Caco-2 (cell line): ENCODE measurements around the gene MYL2. TPM values are rescaled to one million over a fixed set of nuclear protein-coding genes. Genes with fewer than 3 reads are reported as not detected.

Experiments used
- BruUV-seq: library from RNA; stranded (reverse); fragments of 400-500 nt; replicated peaks from 2 replicates; lab custom pipeline; 2021; lab: Mats Ljungman, UMichigan
- CTCF ChIA-PET: fragments of 300-600 bp; sonication (Branson Sonifier 250); formaldehyde crosslinking; loops from one replicate; lab custom pipeline; 2022; ENCODE audit warnings: antibody characterized with exemption; lab: Charles Lee
- POLR2A ChIA-PET: fragments of 300-600 bp; sonication (Branson Sonifier 250); formaldehyde crosslinking; loops from one replicate; lab custom pipeline; 2022; ENCODE audit warnings: antibody characterized with exemption; lab: Charles Lee
- DNase-seq, 2 experiments: peaks; one replicate each; pipeline versions ENCODE4 v3.0.0 to v3.0.0-alpha.2; 2020 to 2022
- H3K27me3 ChIP-seq: replicated peaks from 2 replicates; pipeline ENCODE4 v1.6.0; 2011; ENCODE audit warnings: low read length; ENCODE audit not compliant: control insufficient read depth, insufficient read depth
- H3K36me3 ChIP-seq: 2 replicates; pipeline ENCODE4 v1.5.1; 2011; ENCODE audit warnings: low read length; ENCODE audit not compliant: control insufficient read depth, insufficient read depth
- H3K4me1 ChIP-seq: fragments of 250-450 bp; sonication (Bioruptor Pico); 2 replicates; pipeline ENCODE4 v1.5.1; 2020; ENCODE audit warnings: mild to moderate bottlenecking
- H3K4me3 ChIP-seq: 2 replicates; pipeline ENCODE4 v1.5.1; 2011; ENCODE audit warnings: low read depth, mild to moderate bottlenecking, control low read depth, low read length
- H3K9me3 ChIP-seq: fragments of 250-450 bp; sonication (Bioruptor Pico); 2 replicates; pipeline ENCODE4 v1.5.1; 2020; ENCODE audit warnings: mild to moderate bottlenecking, moderate library complexity
- H3K27ac Mint-ChIP-seq: one replicate; pipeline ENCODE4 v1.8.0; 2022; ENCODE audit warnings: mixed read lengths; ENCODE audit not compliant: unreplicated experiment
- H3K27me3 Mint-ChIP-seq: one replicate; pipeline ENCODE4 v1.8.0; 2022; ENCODE audit warnings: mixed read lengths; ENCODE audit not compliant: insufficient read depth, unreplicated experiment
- H3K36me3 Mint-ChIP-seq: one replicate; pipeline ENCODE4 v1.8.0; 2022; ENCODE audit warnings: mild to moderate bottlenecking, mixed read lengths; ENCODE audit not compliant: insufficient read depth, unreplicated experiment
- H3K4me1 Mint-ChIP-seq: one replicate; pipeline ENCODE4 v1.8.0; 2022; ENCODE audit warnings: low read depth, mixed read lengths; ENCODE audit not compliant: unreplicated experiment
- H3K4me3 Mint-ChIP-seq: one replicate; pipeline ENCODE4 v1.8.0; 2022; ENCODE audit warnings: mild to moderate bottlenecking, moderate library complexity, mixed read lengths; ENCODE audit not compliant: unreplicated experiment
- H3K9me3 Mint-ChIP-seq: one replicate; pipeline ENCODE4 v1.8.0; 2022; ENCODE audit warnings: mixed read lengths; ENCODE audit not compliant: unreplicated experiment
- intact Hi-C: fragments of 100-400 bp; cut with micrococcal nuclease; formaldehyde crosslinking; loops from one replicate; pipeline ENCODE4 v1.10.0; 2022; ENCODE audit not compliant: unreplicated experiment
- total RNA-seq: library from RNA; stranded (reverse); gene quantifications from 2 replicates; pipeline ENCODE4 v1.2.3, GENCODE V29; 2022
- TF ChIP-seq, protein P1 (sequence below), 2 experiments: fragments of 200-600 bp in 1 of 2; IDR thresholded peaks; 1 replicate in 1 of 2; 2 replicates in 1 of 2; pipeline versions ENCODE4 v1.5.1 to v1.8.0; 2011 to 2022; ENCODE audit warnings: antibody characterized with exemption in 1 of 2, control low read depth in 1 of 2, inconsistent platforms in 1 of 2, low read depth in 1 of 2, low read length in 1 of 2, mild to moderate bottlenecking in 1 of 2, moderate library complexity in 1 of 2; ENCODE audit not compliant: insufficient read depth in 1 of 2, severe bottlenecking in 1 of 2, unreplicated experiment in 1 of 2

The MYL2 gene
- total RNA-seq, 1 experiment from 2014 or later, result not detected

- H3K27ac Mint-ChIP-seq, result no peak overlapping the region
These were observed 2.4 kb downstream of the MYL2 start for GRCh38 chr12:110917961-110918360.

GRCh38 chr12:110917467-110917866 is 2.9 kb downstream of the MYL2 start:
- BruUV-seq, result no TSS peak
- Histone ChIP-seq H3K9me3 (no peaks in the 10 kb centered on the region), H3K4me3 (no peak overlapping the region), H3K4me1 (peaks cover 4% of the 10 kb centered on the region; the same call in 1 of the 2 replicates), H3K27me3 (no peaks in the 10 kb centered on the region), H3K36me3 (no peaks in the 10 kb centered on the region)
- H3K27me3 Mint-ChIP-seq, result no peaks in the 10 kb centered on the region
- H3K4me1 Mint-ChIP-seq, result peaks cover 13% of the 10 kb centered on the region
- no peak for DNase-seq
- no peaks in the 10 kb centered on the region for H3K9me3 Mint-ChIP-seq
- ChIA-PET POLR2A (no interaction called here), CTCF (no interaction called here)
- H3K4me3 Mint-ChIP-seq, result no peak overlapping the region
- TF ChIP-seq, protein P1, sequence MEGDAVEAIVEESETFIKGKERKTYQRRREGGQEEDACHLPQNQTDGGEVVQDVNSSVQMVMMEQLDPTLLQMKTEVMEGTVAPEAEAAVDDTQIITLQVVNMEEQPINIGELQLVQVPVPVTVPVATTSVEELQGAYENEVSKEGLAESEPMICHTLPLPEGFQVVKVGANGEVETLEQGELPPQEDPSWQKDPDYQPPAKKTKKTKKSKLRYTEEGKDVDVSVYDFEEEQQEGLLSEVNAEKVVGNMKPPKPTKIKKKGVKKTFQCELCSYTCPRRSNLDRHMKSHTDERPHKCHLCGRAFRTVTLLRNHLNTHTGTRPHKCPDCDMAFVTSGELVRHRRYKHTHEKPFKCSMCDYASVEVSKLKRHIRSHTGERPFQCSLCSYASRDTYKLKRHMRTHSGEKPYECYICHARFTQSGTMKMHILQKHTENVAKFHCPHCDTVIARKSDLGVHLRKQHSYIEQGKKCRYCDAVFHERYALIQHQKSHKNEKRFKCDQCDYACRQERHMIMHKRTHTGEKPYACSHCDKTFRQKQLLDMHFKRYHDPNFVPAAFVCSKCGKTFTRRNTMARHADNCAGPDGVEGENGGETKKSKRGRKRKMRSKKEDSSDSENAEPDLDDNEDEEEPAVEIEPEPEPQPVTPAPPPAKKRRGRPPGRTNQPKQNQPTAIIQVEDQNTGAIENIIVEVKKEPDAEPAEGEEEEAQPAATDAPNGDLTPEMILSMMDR (IDR thresholded peaks at IDR 0.05; ENCODE audit: insufficient read depth in 1 of 2, low read depth in 1 of 2, low read length in 1 of 2, severe bottlenecking in 1 of 2, unreplicated experiment in 1 of 2), result no peak
- intact Hi-C loops, result no loop called here
- H3K36me3 Mint-ChIP-seq, result no peaks in the 10 kb centered on the region
- no peak overlapping the region for H3K27ac Mint-ChIP-seq

More at GRCh38 chr12:110917961-110918360, 2.4 kb downstream of the MYL2 start:
- Mint-ChIP-seq H3K4me1 (peaks cover 13% of the 10 kb centered on the region), H3K4me3 (no peak overlapping the region), H3K9me3 (no peaks in the 10 kb centered on the region), H3K27me3 (no peaks in the 10 kb centered on the region), H3K36me3 (no peaks in the 10 kb centered on the region)
- no TSS peak for BruUV-seq
- POLR2A ChIA-PET, result no interaction called here
- Histone ChIP-seq H3K4me3 (no peak overlapping the region), H3K27me3 (no peaks in the 10 kb centered on the region), H3K36me3 (no peaks in the 10 kb centered on the region), H3K9me3 (no peaks in the 10 kb centered on the region), H3K4me1 (peaks cover 4% of the 10 kb centered on the region; the same call in 1 of the 2 replicates)
- TF ChIP-seq, protein P1 (IDR thresholded peaks at IDR 0.05; ENCODE audit: insufficient read depth in 1 of 2, low read depth in 1 of 2, low read length in 1 of 2, severe bottlenecking in 1 of 2, unreplicated experiment in 1 of 2), result no peak
- no peak for DNase-seq
- intact Hi-C loops, result no loop called here
- CTCF ChIA-PET, result no interaction called here

GRCh38 chr12:110916295-110916875 is 4.0 kb downstream of the MYL2 start:
- no peaks in the 10 kb centered on the region for H3K36me3 Mint-ChIP-seq
- no TSS peak for BruUV-seq
- intact Hi-C loops, result no loop called here
- Histone ChIP-seq H3K4me1 (peaks cover 4% of the 10 kb centered on the region; the same call in 1 of the 2 replicates), H3K36me3 (no peaks in the 10 kb centered on the region), H3K27me3 (no peaks in the 10 kb centered on the region), H3K9me3 (no peaks in the 10 kb centered on the region), H3K4me3 (no peak overlapping the region)
- ChIA-PET CTCF (no interaction called here), POLR2A (no interaction called here)
- no peak overlapping the region for H3K27ac Mint-ChIP-seq
- TF ChIP-seq, protein P1 (IDR thresholded peaks at IDR 0.05; ENCODE audit: insufficient read depth in 1 of 2, low read depth in 1 of 2, low read length in 1 of 2, severe bottlenecking in 1 of 2, unreplicated experiment in 1 of 2), result no peak
- DNase-seq, result no peak
- no peak overlapping the region for H3K4me3 Mint-ChIP-seq
- peaks cover 11% of the 10 kb centered on the region for H3K4me1 Mint-ChIP-seq
- no peaks in the 10 kb centered on the region for H3K9me3 Mint-ChIP-seq
- no peaks in the 10 kb centered on the region for H3K27me3 Mint-ChIP-seq
